Neural cell (in vitro differentiated cells): ENCODE results near the gene RLN3. TPM values are rescaled to one million over a fixed set of nuclear protein-coding genes. Genes with fewer than 3 reads are reported as not detected.

Experiments used
- H2AFZ ChIP-seq: fragments of 200-600, 300-800 bp; sonication (generic), shearing (Covaris generic); 2 replicates; pipeline ENCODE4 v1.6.0; 2014; ENCODE audit warnings: low read depth, mild to moderate bottlenecking, antibody characterized with exemption, low read length, moderate library complexity
- H3F3A ChIP-seq: fragments of 200-600 bp; shearing (Covaris generic); 2 replicates; pipeline ENCODE4 v1.6.1; 2016; ENCODE audit warnings: mild to moderate bottlenecking, moderate library complexity, mixed read lengths, antibody characterized with exemption, low read length; ENCODE audit not compliant: insufficient read depth, poor library complexity, severe bottlenecking
- H3K27ac ChIP-seq: fragments of 200-600, 300-800 bp; sonication (generic), shearing (Covaris generic); 2 replicates; pipeline ENCODE4 v1.5.1; 2014; ENCODE audit warnings: mild to moderate bottlenecking, low read length, moderate library complexity
- H3K27me3 ChIP-seq: fragments of 300-800, 200-600 bp; sonication (generic), shearing (Covaris generic); 2 replicates; pipeline ENCODE4 v1.6.0; 2014; ENCODE audit warnings: mild to moderate bottlenecking, low read depth, low read length, moderate library complexity; ENCODE audit not compliant: insufficient read depth
- H3K36me3 ChIP-seq: fragments of 300-800, 200-600 bp; sonication (generic), shearing (Covaris generic); 2 replicates; pipeline ENCODE4 v1.5.1; 2014; ENCODE audit warnings: mild to moderate bottlenecking, antibody characterized with exemption, low read length, moderate library complexity; ENCODE audit not compliant: insufficient read depth
- H3K4me2 ChIP-seq: fragments of 300-800, 200-600 bp; sonication (generic), shearing (Covaris generic); 2 replicates; pipeline ENCODE4 v1.6.0; 2014; ENCODE audit warnings: mild to moderate bottlenecking, low read length
- H3K4me3 ChIP-seq: fragments of 300-800, 200-600 bp; sonication (generic), shearing (Covaris generic); 2 replicates; pipeline ENCODE4 v1.5.1; 2014; ENCODE audit warnings: mild to moderate bottlenecking, low read length, moderate library complexity
- H3K79me2 ChIP-seq: fragments of 200-600 bp; shearing (Covaris generic); replicated peaks from 2 replicates; pipeline ENCODE4 v1.6.0; 2014; ENCODE audit warnings: mild to moderate bottlenecking, low read length, moderate library complexity; ENCODE audit not compliant: insufficient read depth
- H3K9ac ChIP-seq: fragments of 300-800, 200-600 bp; sonication (generic), shearing (Covaris generic); 2 replicates; pipeline ENCODE4 v1.6.1; 2016; ENCODE audit warnings: mild to moderate bottlenecking, low read length, mixed read lengths
- H3K9me2 ChIP-seq: fragments of 200-600 bp; shearing (Covaris generic); 2 replicates; pipeline ENCODE4 v1.6.1; 2016; ENCODE audit warnings: mild to moderate bottlenecking, low read length, mixed read lengths; ENCODE audit not compliant: insufficient read depth
- H3K9me3 ChIP-seq: fragments of 200-600, 300-800 bp; sonication (generic), shearing (Covaris generic); 2 replicates; pipeline ENCODE4 v1.6.1; 2016; ENCODE audit warnings: mild to moderate bottlenecking, mixed run types, low read length, moderate library complexity, mixed read lengths
- H4K20me1 ChIP-seq: fragments of 200-600 bp; shearing (Covaris generic); 2 replicates; pipeline ENCODE4 v1.6.1; 2016; ENCODE audit warnings: mild to moderate bottlenecking, mixed run types; ENCODE audit not compliant: insufficient read depth
- CTCF ChIP-seq: fragments of 450-650 bp; IDR thresholded peaks from 2 replicates; pipeline ENCODE4 v1.5.1; 2014; ENCODE audit warnings: antibody characterized with exemption, mild to moderate bottlenecking, moderate library complexity; ENCODE audit not compliant: poor library complexity, severe bottlenecking
- EP300 ChIP-seq: fragments of 450-650 bp; conservative IDR thresholded peaks from 2 replicates; pipeline ENCODE4 v1.6.1; 2014; ENCODE audit warnings: antibody characterized with exemption, mild to moderate bottlenecking, moderate library complexity; ENCODE audit not compliant: poor library complexity, severe bottlenecking
- EZH2 ChIP-seq: fragments of 200-600, 300-800 bp; shearing (Covaris generic), sonication (generic); IDR thresholded peaks from 2 replicates; pipeline ENCODE4 v1.6.1; 2014; ENCODE audit warnings: antibody characterized with exemption, low read length, borderline replicate concordance, mild to moderate bottlenecking; ENCODE audit not compliant: insufficient read depth, poor library complexity, severe bottlenecking
- MXI1 ChIP-seq: fragments of 450-650 bp; conservative IDR thresholded peaks from 2 replicates; pipeline ENCODE4 v1.6.1; 2014; ENCODE audit warnings: antibody characterized with exemption, mild to moderate bottlenecking; ENCODE audit not compliant: poor library complexity, severe bottlenecking
- POLR2AphosphoS5 ChIP-seq: IDR thresholded peaks from 2 replicates; pipeline ENCODE4 v1.6.1; 2012
- RAD21 ChIP-seq: fragments of 450-650 bp; conservative IDR thresholded peaks from 2 replicates; pipeline ENCODE4 v1.6.1; 2014; ENCODE audit warnings: antibody characterized with exemption, mild to moderate bottlenecking, moderate library complexity
- REST ChIP-seq: IDR thresholded peaks from 2 replicates; pipeline ENCODE4 v1.6.1; 2012; ENCODE audit warnings: borderline replicate concordance
- SMC3 ChIP-seq: fragments of 450-650 bp; conservative IDR thresholded peaks from 2 replicates; pipeline ENCODE4 v1.6.1; 2014; ENCODE audit warnings: antibody characterized with exemption, mild to moderate bottlenecking, moderate library complexity; ENCODE audit not compliant: poor library complexity
- TAF1 ChIP-seq: IDR thresholded peaks from 2 replicates; pipeline ENCODE4 v1.6.1; 2012; ENCODE audit warnings: low read depth
- polyA plus RNA-seq: library from polyadenylated mRNA; depleted of rRNA; stranded (reverse); fragments of >200 nt; gene quantifications from 2 replicates; pipeline ENCODE4 v1.2.3, GENCODE V29; 2014

The RLN3 gene
- polyA plus RNA-seq, 1 donor from 2014 or later, result not detected

GRCh38 chr19:13995017-13995728 is 32.8 kb upstream of the RLN3 start:
- H2AFZ ChIP-seq, result no peak overlapping the region
- no peaks in the 10 kb centered on the region for H3K36me3 ChIP-seq
- no peaks in the 10 kb centered on the region for H4K20me1 ChIP-seq
- no peak overlapping the region for H3K4me2 ChIP-seq
- H3F3A ChIP-seq, result no peaks in the 10 kb centered on the region
- H3K9me2 ChIP-seq, result no peaks in the 10 kb centered on the region
- peaks cover 7% of the 10 kb centered on the region for H3K9me3 ChIP-seq
- TF ChIP-seq EZH2 (no peak), POLR2AphosphoS5 (no peak), RAD21 (no peak), TAF1 (no peak), MXI1 (no peak), REST (no peak), EP300 (no peak), SMC3 (no peak), CTCF (no peak)
- H3K9ac ChIP-seq, result no peak overlapping the region
- H3K79me2 ChIP-seq, result peaks cover 15% of the 10 kb centered on the region
- no peaks in the 10 kb centered on the region for H3K27me3 ChIP-seq
- H3K4me3 ChIP-seq, result no peak overlapping the region
- H3K27ac ChIP-seq, result no peak overlapping the region

- Histone ChIP-seq H3K79me2 (peaks cover 24% of the 10 kb centered on the region), H3K9me2 (no peaks in the 10 kb centered on the region), H3K4me2 (no peak overlapping the region), H3K4me3 (no peak overlapping the region), H3K36me3 (no peaks in the 10 kb centered on the region), H3K9ac (no peak overlapping the region), H2AFZ (no peak overlapping the region), H3K9me3 (peaks cover 7% of the 10 kb centered on the region), H4K20me1 (no peaks in the 10 kb centered on the region), H3F3A (no peaks in the 10 kb centered on the region), H3K27ac (no peak overlapping the region), H3K27me3 (no peaks in the 10 kb centered on the region)
- TF ChIP-seq EZH2, result no peak
Observed at GRCh38 chr19:13995878-13996765, 31.8 kb upstream of the RLN3 start.
